Upper lobe of left lung (tissue), 4 donors: ENCODE results near the gene TEX30.

Experiments
- CTCF ChIP-seq, 6 experiments: fragments of 450-650 bp in 4 of 6; fragments of 200-600 bp in 2 of 6; sonication (generic) in 2 of 6; IDR thresholded peaks; one replicate each; pipeline ENCODE4 v1.5.1; 2016 to 2019; ENCODE audit warnings: antibody characterized with exemption in 6 of 6
- POLR2A ChIP-seq, 4 donors: fragments of 450-650 bp; IDR thresholded peaks; one replicate each; pipeline ENCODE4 v1.5.1; 2016 to 2017; ENCODE audit warnings: antibody characterized with exemption in 4 of 4, mild to moderate bottlenecking in 2 of 4
- POLR2AphosphoS5 ChIP-seq, 2 donors: sonication (generic); formaldehyde crosslinking; IDR thresholded peaks; one replicate each; pipeline ENCODE4 v1.5.1; 2017; ENCODE audit warnings: antibody characterized with exemption in 2 of 2

GRCh38 chr13:102773441-102774213 is at the start of gene TEX30:
- peak in 3 of 4 donors; percentile 76 to 92 (median 85) for TF ChIP-seq POLR2A (IDR thresholded peaks at IDR 0.05)
- TF ChIP-seq CTCF (IDR thresholded peaks at IDR 0.05): peak in 3 of 6 experiments; percentile 49 to 56 (median 51)
- peak; percentile 32 to 92 for TF ChIP-seq POLR2AphosphoS5 (IDR thresholded peaks at IDR 0.05)
